ENCODE measurements around the gene PCLAF. TPM values are rescaled to one million over a fixed set of nuclear protein-coding genes. Genes with fewer than 3 reads are reported as not detected.

Gene PCLAF
- total RNA-seq, result 44.6 and 60.3 TPM in 2 replicates

GRCh38 chr15:64381000-64381751, at the start of gene PCLAF:
Gene PCLAF (minus strand): TSS chr15:64381441. CDS start chr15:64381371, 70 bp downstream.

GRCh38 chr15:64387562-64388168, 6.4 kb upstream of the PCLAF start, which contains the start of gene TRIP4:
Gene TRIP4 (plus strand): TSS chr15:64387836. CDS start chr15:64387864, 28 bp downstream.

GRCh38 chr15:64355944-64356709, 25.1 kb downstream of the PCLAF start, which contains the start of gene CSNK1G1:
Gene CSNK1G1 (minus strand): TSS chr15:64356173. CDS start chr15:64300499, 55,674 bp downstream.

Small RNAs within 50 kb of the gene (small RNA-seq; reads per million reads assigned to genes)
- not detected for gene RF00554

Other genes starting within 250 kb of the PCLAF start
- gene SNX22, start 229.7 kb downstream of the PCLAF start, total RNA-seq, result under 0.01 and 0.39 TPM in 2 replicates
- 772 and 937 TPM in 2 replicates for gene PPIB, start 218.4 kb downstream of the PCLAF start, total RNA-seq
- 22.0 and 39.7 TPM in 2 replicates for gene CSNK1G1, start 25.3 kb downstream of the PCLAF start, total RNA-seq
- 5.5 and 8.0 TPM in 2 replicates for gene TRIP4, start 6.4 kb upstream of the PCLAF start, total RNA-seq
- gene ZNF609, start 79.1 kb upstream of the PCLAF start, total RNA-seq, result 15.1 and 19.9 TPM in 2 replicates